SK-N-SH (cell line): ENCODE measurements around the gene CYP4F11. TPM values are rescaled to one million over a fixed set of nuclear protein-coding genes. Genes with fewer than 3 reads are reported as not detected.
"Not testable (repeated sequence)": the region's sequence is repeated elsewhere in the genome, so short reads cannot be mapped to it uniquely, and the experiment has no call there.

Experiments
- CTCF ChIA-PET: fragments of 300-600, 350-600 bp; formaldehyde crosslinking; extraction: SDS; loops from one replicate; lab custom pipeline; 2021; lab: Yijun Ruan, JAX
- POLR2A ChIA-PET: fragments of 350-600 bp; sonication (Branson Sonifier 250); formaldehyde crosslinking; extraction: SDS; loops from one replicate; lab custom pipeline; 2020; ENCODE audit warnings: antibody characterized with exemption, inconsistent platforms; lab: Yijun Ruan, JAX
- DNase-seq: peaks from one replicate; pipeline ENCODE4 v3.0.0; 2012
- H2AFZ ChIP-seq: fragments of 200-600 bp; sonication (generic); 2 replicates; pipeline ENCODE4 v1.8.1; 2016; ENCODE audit warnings: antibody characterized with exemption, mild to moderate bottlenecking, low read depth
- H3F3A ChIP-seq: fragments of 200-600 bp; sonication (generic); replicated peaks from 2 replicates; pipeline ENCODE3; 2016; ENCODE audit warnings: antibody characterized with exemption, mild to moderate bottlenecking; ENCODE audit not compliant: insufficient read depth
- H3K27ac ChIP-seq, 2 experiments: fragments of 200-500 bp in 1 of 2; fragments of 200-600 bp in 1 of 2; sonication (Bioruptor generic) in 1 of 2; sonication (generic), shearing (Covaris generic) in 1 of 2; 2 replicates each; pipeline versions ENCODE4 v1.5.1 to v1.6.1; 2014 to 2016; ENCODE audit warnings: low read depth in 2 of 2, inconsistent platforms in 1 of 2, low read length in 1 of 2, mild to moderate bottlenecking in 1 of 2, mixed read lengths in 1 of 2
- H3K27me3 ChIP-seq: fragments of 200-600 bp; sonication (generic), shearing (Covaris generic); 2 replicates; pipeline ENCODE4 v1.6.1; 2016; ENCODE audit warnings: mixed run types; ENCODE audit not compliant: insufficient read depth
- H3K36me3 ChIP-seq, 2 experiments: fragments of 200-500 bp in 1 of 2; fragments of 200-600 bp in 1 of 2; sonication (Bioruptor generic) in 1 of 2; sonication (generic) in 1 of 2; replicated peaks in 1 of 2; 2 replicates each; pipeline versions ENCODE3 to v1.5.1; 2014 to 2016; ENCODE audit warnings: low read length in 1 of 2, mild to moderate bottlenecking in 1 of 2; ENCODE audit not compliant: insufficient read depth in 2 of 2, control insufficient read depth in 1 of 2
- H3K4me1 ChIP-seq, 2 experiments: fragments of 200-500 bp in 1 of 2; fragments of 200-600 bp in 1 of 2; sonication (Bioruptor generic) in 1 of 2; sonication (generic), shearing (Covaris generic) in 1 of 2; 2 replicates each; pipeline versions ENCODE4 v1.5.1 to v1.6.1; 2014 to 2016; ENCODE audit warnings: low read depth in 1 of 2, low read length in 1 of 2, mixed run types in 1 of 2; ENCODE audit not compliant: insufficient read depth in 2 of 2, control insufficient read depth in 1 of 2
- H3K4me2 ChIP-seq: fragments of 200-600 bp; sonication (generic), shearing (Covaris generic); 2 replicates; pipeline ENCODE4 v1.6.1; 2017; ENCODE audit warnings: mixed run types
- H3K4me3 ChIP-seq, 2 experiments: fragments of 200-500 bp in 1 of 2; fragments of 200-600 bp in 1 of 2; sonication (Bioruptor generic) in 1 of 2; sonication (generic), shearing (Covaris generic) in 1 of 2; 2 replicates each; pipeline versions ENCODE4 v1.5.1 to v1.8.1; 2014 to 2016; ENCODE audit warnings: low read depth in 2 of 2, inconsistent platforms in 1 of 2, low read length in 1 of 2, mild to moderate bottlenecking in 1 of 2, mixed read lengths in 1 of 2, moderate library complexity in 1 of 2
- H3K79me2 ChIP-seq: fragments of 200-600 bp; sonication (generic); 2 replicates; pipeline ENCODE4 v1.8.1; 2017; ENCODE audit warnings: mild to moderate bottlenecking; ENCODE audit not compliant: insufficient read depth
- H3K9ac ChIP-seq: fragments of 200-600 bp; sonication (generic); 2 replicates; pipeline ENCODE4 v1.6.1; 2017; ENCODE audit warnings: mixed run types
- H3K9me2 ChIP-seq: fragments of 200-600 bp; sonication (generic); 2 replicates; pipeline ENCODE4 v1.6.1; 2017; ENCODE audit warnings: mixed run types
- H3K9me3 ChIP-seq: fragments of 200-600 bp; sonication (generic); 2 replicates; pipeline ENCODE4 v1.6.1; 2017; ENCODE audit warnings: mixed run types, mild to moderate bottlenecking, moderate library complexity
- H4K20me1 ChIP-seq: fragments of 200-600 bp; sonication (generic); 2 replicates; pipeline ENCODE4 v1.6.1; 2017; ENCODE audit warnings: mild to moderate bottlenecking, mixed run types; ENCODE audit not compliant: insufficient read depth
- ELF1 ChIP-seq: IDR thresholded peaks from 2 replicates; pipeline ENCODE4 v1.4.0; 2012
- FOXM1 ChIP-seq: IDR thresholded peaks from 2 replicates; pipeline ENCODE4 v1.4.0; 2012; ENCODE audit warnings: low read depth, mild to moderate bottlenecking
- SIN3A ChIP-seq: IDR thresholded peaks from 2 replicates; pipeline ENCODE4 v1.6.1; 2012; ENCODE audit warnings: low read depth, mild to moderate bottlenecking, low read length, moderate library complexity, borderline replicate concordance
- WGBS: methylation state at CpG from one replicate; pipeline ENCODE4 v1.1.6; 2017; ENCODE audit warnings: low lambda C conversion rate; 5-methylcytosine and 5-hydroxymethylcytosine counted together
- polyA plus RNA-seq, 3 experiments: library from polyadenylated mRNA; depleted of rRNA; stranded (reverse); fragments of >200 nt; gene quantifications; 2 replicates each; pipeline ENCODE4 v1.2.3, GENCODE V29; 2012
- TF ChIP-seq, protein P1 (sequence below): fragments of 200-600 bp; sonication (generic); IDR thresholded peaks from 2 replicates; pipeline ENCODE4 v1.6.1; 2017; ENCODE audit warnings: antibody characterized with exemption, mild to moderate bottlenecking, moderate library complexity
- TF ChIP-seq, protein P2 (sequence below): IDR thresholded peaks from 2 replicates; pipeline ENCODE4 v1.4.0; 2012; ENCODE audit warnings: low read depth

The CYP4F11 gene
- polyA plus RNA-seq, 1 of the 3 experiments (the other 2 are of a cell fraction), result 0.23 TPM

DNA sequence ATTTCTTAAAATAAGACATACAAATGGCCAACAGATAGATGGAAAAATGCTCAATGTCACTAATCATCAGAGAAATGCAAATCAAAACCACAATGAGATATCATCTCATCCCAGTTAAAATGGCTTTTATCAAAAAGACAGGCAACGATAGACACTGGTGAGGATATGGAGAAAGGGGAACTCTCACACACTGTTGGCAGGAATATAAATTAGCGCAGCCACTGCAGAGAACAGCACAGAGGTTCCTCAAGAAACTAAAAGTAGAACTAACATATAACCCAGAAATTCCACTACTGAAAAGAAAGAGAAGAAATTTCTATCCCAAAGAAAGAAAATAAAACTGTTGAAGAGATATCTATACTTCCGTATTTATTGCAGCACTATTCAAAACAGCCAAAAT, 51.0 kb downstream of the CYP4F11 start:
- H4K20me1 ChIP-seq, H3K9ac ChIP-seq, H3K4me1 ChIP-seq, H3K27me3 ChIP-seq, H3K79me2 ChIP-seq, CTCF ChIA-PET, H3K4me2 ChIP-seq, DNase-seq, H3K27ac ChIP-seq, H3K9me2 ChIP-seq, H3F3A ChIP-seq, H3K9me3 ChIP-seq, H3K36me3 ChIP-seq, H2AFZ ChIP-seq, H3K4me3 ChIP-seq, POLR2A ChIA-PET: not testable (repeated sequence)
- 9% methylated on average over 3 of the region's 3 CpGs for WGBS

DNA sequence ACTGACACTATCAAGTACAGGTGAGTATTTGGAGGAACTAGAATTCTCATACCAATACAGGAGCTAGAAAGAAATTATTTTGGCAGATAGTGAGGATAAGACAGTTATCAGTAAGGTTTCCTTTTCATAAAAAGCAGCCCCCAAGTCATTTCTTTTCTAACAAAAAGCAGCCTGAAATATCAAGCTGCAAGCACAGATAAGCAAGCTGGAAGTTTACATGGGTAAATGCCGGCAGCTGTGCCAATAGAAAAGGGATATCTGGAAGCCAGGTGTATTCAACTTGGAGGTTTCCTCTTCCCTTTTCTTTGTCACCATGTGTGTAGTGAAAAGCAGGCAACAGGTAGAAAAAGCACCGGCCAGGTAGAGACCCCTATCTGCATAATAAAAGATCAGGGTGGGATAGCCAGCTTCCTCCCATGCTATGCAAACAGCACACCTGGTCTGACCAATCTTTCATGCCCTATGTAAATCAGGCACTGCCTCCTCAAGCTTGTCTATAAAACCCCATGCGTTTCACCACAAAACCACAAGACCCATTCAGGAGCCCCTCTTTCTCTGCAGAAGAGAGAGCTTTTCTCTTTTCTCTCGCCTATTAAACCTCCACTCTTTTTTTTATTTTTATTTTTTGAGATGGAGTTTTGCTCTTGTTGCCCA, 59.4 kb downstream of the CYP4F11 start:
- H3K27ac ChIP-seq, result no peak overlapping the region
- no peak overlapping the region for H3K9ac ChIP-seq
- H3K9me2 ChIP-seq, result no peaks in the 10 kb centered on the region
- CTCF ChIA-PET, result no interaction called here
- no peak overlapping the region for H3K4me2 ChIP-seq
- TF ChIP-seq, protein P1, sequence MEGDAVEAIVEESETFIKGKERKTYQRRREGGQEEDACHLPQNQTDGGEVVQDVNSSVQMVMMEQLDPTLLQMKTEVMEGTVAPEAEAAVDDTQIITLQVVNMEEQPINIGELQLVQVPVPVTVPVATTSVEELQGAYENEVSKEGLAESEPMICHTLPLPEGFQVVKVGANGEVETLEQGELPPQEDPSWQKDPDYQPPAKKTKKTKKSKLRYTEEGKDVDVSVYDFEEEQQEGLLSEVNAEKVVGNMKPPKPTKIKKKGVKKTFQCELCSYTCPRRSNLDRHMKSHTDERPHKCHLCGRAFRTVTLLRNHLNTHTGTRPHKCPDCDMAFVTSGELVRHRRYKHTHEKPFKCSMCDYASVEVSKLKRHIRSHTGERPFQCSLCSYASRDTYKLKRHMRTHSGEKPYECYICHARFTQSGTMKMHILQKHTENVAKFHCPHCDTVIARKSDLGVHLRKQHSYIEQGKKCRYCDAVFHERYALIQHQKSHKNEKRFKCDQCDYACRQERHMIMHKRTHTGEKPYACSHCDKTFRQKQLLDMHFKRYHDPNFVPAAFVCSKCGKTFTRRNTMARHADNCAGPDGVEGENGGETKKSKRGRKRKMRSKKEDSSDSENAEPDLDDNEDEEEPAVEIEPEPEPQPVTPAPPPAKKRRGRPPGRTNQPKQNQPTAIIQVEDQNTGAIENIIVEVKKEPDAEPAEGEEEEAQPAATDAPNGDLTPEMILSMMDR, result no peak
- TF ChIP-seq, protein P2, sequence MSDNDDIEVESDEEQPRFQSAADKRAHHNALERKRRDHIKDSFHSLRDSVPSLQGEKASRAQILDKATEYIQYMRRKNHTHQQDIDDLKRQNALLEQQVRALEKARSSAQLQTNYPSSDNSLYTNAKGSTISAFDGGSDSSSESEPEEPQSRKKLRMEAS, result no peak
- no peak for TF ChIP-seq SIN3A
- no peak for TF ChIP-seq FOXM1
- TF ChIP-seq ELF1, result no peak
- TF ChIP-seq, all 33 proteins: peak for 0
- no peak overlapping the region for H3K4me3 ChIP-seq
- POLR2A ChIA-PET, result no interaction called here
- H4K20me1 ChIP-seq, result no peaks in the 10 kb centered on the region
- H3F3A ChIP-seq, result no peaks in the 10 kb centered on the region
- no peak for DNase-seq
- H3K36me3 ChIP-seq, result no peaks in the 10 kb centered on the region
- no peaks in the 10 kb centered on the region; the same call in 1 of the 2 replicates for H3K27me3 ChIP-seq
- H3K79me2 ChIP-seq, result no peaks in the 10 kb centered on the region
- H3K4me1 ChIP-seq, result no peaks in the 10 kb centered on the region
- WGBS, result 1% methylated on average over 4 of the region's 4 CpGs
- no peaks in the 10 kb centered on the region for H3K9me3 ChIP-seq
- no peak overlapping the region for H2AFZ ChIP-seq

DNA sequence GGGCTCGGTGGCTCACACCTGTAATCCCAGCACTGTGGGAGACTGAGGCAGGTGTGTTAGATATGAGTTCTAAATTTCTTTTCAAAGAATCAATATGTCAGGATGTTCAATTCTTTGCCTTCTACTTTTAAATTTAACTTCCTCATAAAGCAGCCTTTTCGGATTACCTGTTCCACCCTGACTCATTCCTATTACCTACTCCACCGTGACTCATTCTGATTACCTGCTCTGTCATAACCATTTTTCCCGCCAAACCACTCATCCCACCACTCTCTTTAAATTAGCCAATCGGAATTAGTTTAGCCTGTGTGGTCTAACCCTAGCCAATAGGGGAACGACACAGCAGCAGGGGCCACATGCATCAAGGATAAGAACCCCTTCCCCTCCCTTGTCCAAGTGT, 60.6 kb downstream of the CYP4F11 start:
- CTCF ChIA-PET, H3K36me3 ChIP-seq, H3K4me3 ChIP-seq, H3K9me3 ChIP-seq, POLR2A ChIA-PET, H3K4me1 ChIP-seq, H3F3A ChIP-seq, DNase-seq, H3K9ac ChIP-seq, H3K79me2 ChIP-seq, H3K9me2 ChIP-seq, H2AFZ ChIP-seq, H3K27me3 ChIP-seq, H3K4me2 ChIP-seq, H4K20me1 ChIP-seq, H3K27ac ChIP-seq: not testable (repeated sequence)
- WGBS, result 2% methylated on average over 6 of the region's 6 CpGs
